H1 (cell line): Measurements from ENCODE around the gene CMSS1. TPM values are rescaled to one million over a fixed set of nuclear protein-coding genes. Genes with fewer than 3 reads are reported as not detected.

ENCODE experiments used
- CTCF ChIA-PET: fragments of 300-600 bp; sonication (Branson Sonifier 250); formaldehyde crosslinking; loops from one replicate; lab custom pipeline; 2021; ENCODE audit not compliant: partially characterized antibody; lab: Charles Lee
- POLR2A ChIA-PET: fragments of 300-600 bp; sonication (Branson Sonifier 250); formaldehyde crosslinking; loops from one replicate; lab custom pipeline; 2021; ENCODE audit warnings: inconsistent platforms; ENCODE audit not compliant: partially characterized antibody; lab: Charles Lee
- DNase-seq, 2 experiments: peaks; one replicate each; pipeline versions ENCODE4 v3.0.0 to v3.0.0-alpha.2; 2010 to 2022; ENCODE audit warnings: low spot score in 2 of 2, low read depth in 1 of 2, mixed read lengths in 1 of 2
- FAIRE-seq: peaks from 2 replicates; lab custom pipeline; 2011; peaks lifted over from hg19 to GRCh38; lab: Jason Lieb, UNC
- H2AFZ ChIP-seq: 2 replicates; pipeline ENCODE4 v1.8.1; 2012; ENCODE audit warnings: low read length, inconsistent platforms
- H2AK5ac ChIP-seq: 2 replicates; pipeline ENCODE4 v1.6.1; 2013; ENCODE audit warnings: low read depth, low read length
- H2BK120ac ChIP-seq: replicated peaks from 2 replicates; pipeline ENCODE3; 2013; ENCODE audit warnings: low read depth, low read length, inconsistent platforms
- H2BK12ac ChIP-seq: 2 replicates; pipeline ENCODE4 v1.6.1; 2013; ENCODE audit warnings: low read depth, low read length
- H2BK15ac ChIP-seq: 2 replicates; pipeline ENCODE4 v1.6.1; 2013; ENCODE audit warnings: low read length
- H2BK20ac ChIP-seq: 2 replicates; pipeline ENCODE4 v1.6.1; 2013; ENCODE audit warnings: low read length
- H2BK5ac ChIP-seq: 2 replicates; pipeline ENCODE4 v1.6.1; 2013; ENCODE audit warnings: low read depth, low read length
- H3K14ac ChIP-seq: 2 replicates; pipeline ENCODE4 v1.6.1; 2013; ENCODE audit warnings: inconsistent platforms; ENCODE audit not compliant: insufficient read length
- H3K18ac ChIP-seq: 2 replicates; pipeline ENCODE4 v1.6.1; 2013; ENCODE audit warnings: low read length; ENCODE audit errors: extremely low read depth
- H3K23ac ChIP-seq: 2 replicates; pipeline ENCODE4 v1.6.1; 2013; ENCODE audit warnings: inconsistent platforms; ENCODE audit not compliant: insufficient read length
- H3K23me2 ChIP-seq: 2 replicates; pipeline ENCODE4 v1.6.1; 2013; ENCODE audit warnings: low read depth, low read length
- H3K27ac ChIP-seq: 2 replicates; pipeline ENCODE4 v1.6.1; 2011; ENCODE audit warnings: low read depth, low read length, inconsistent platforms
- H3K27me3 ChIP-seq, 4 experiments: replicated peaks in 1 of 4; 1 replicate in 1 of 4; 2 replicates in 3 of 4; pipeline versions ENCODE4 v1.6.1 to v1.8.1; 2011 to 2013; ENCODE audit warnings: low read length in 3 of 4, mild to moderate bottlenecking in 3 of 4, inconsistent platforms in 2 of 4, mixed read lengths in 2 of 4, moderate library complexity in 1 of 4; ENCODE audit not compliant: control insufficient read depth in 3 of 4, insufficient read depth in 3 of 4; ENCODE audit errors: extremely low read depth in 1 of 4
- H3K36me3 ChIP-seq, 4 experiments: 2 replicates each; pipeline versions ENCODE4 v1.6.1 to v1.8.1; 2011 to 2013; ENCODE audit warnings: mild to moderate bottlenecking in 4 of 4, low read length in 3 of 4, moderate library complexity in 2 of 4, control low read depth in 1 of 4, inconsistent platforms in 1 of 4; ENCODE audit not compliant: insufficient read depth in 4 of 4, control insufficient read depth in 2 of 4
- H3K4ac ChIP-seq: replicated peaks from 2 replicates; pipeline ENCODE3; 2013; ENCODE audit warnings: low read length, low read depth, mixed read lengths, inconsistent platforms; ENCODE audit not compliant: insufficient read length
- H3K4me1 ChIP-seq, 4 experiments: replicated peaks in 1 of 4; 1 replicate in 1 of 4; 2 replicates in 3 of 4; pipeline versions ENCODE4 v1.6.1 to v1.8.1; 2011 to 2013; ENCODE audit warnings: low read length in 3 of 4, inconsistent platforms in 2 of 4, mixed read lengths in 1 of 4; ENCODE audit not compliant: insufficient read depth in 4 of 4, control insufficient read depth in 3 of 4
- H3K4me2 ChIP-seq, 2 experiments: 2 replicates each; pipeline versions ENCODE4 v1.6.1 to v1.8.1; 2011 to 2013; ENCODE audit warnings: low read depth in 2 of 2, low read length in 2 of 2, control low read depth in 1 of 2, inconsistent platforms in 1 of 2, mild to moderate bottlenecking in 1 of 2; ENCODE audit not compliant: insufficient read depth in 1 of 2
- H3K4me3 ChIP-seq, 4 experiments: fragments of 200-600, 300-600 bp in 1 of 4; sonication (generic), shearing (Covaris generic), sonication (Bioruptor Twin) in 1 of 4; 2 replicates each; pipeline versions ENCODE4 v1.5.1 to v1.8.1; 2011 to 2016; ENCODE audit warnings: low read length in 4 of 4, low read depth in 3 of 4, control low read depth in 2 of 4, inconsistent platforms in 2 of 4, mild to moderate bottlenecking in 2 of 4, mixed read lengths in 1 of 4, moderate library complexity in 1 of 4; ENCODE audit not compliant: insufficient read depth in 2 of 4; ENCODE audit errors: extremely low read depth in 1 of 4
- H3K56ac ChIP-seq: replicated peaks from 2 replicates; pipeline ENCODE3; 2013; ENCODE audit warnings: low read depth, mild to moderate bottlenecking, mixed read lengths, low read length, inconsistent platforms; ENCODE audit not compliant: insufficient read length
- H3K79me1 ChIP-seq: 2 replicates; pipeline ENCODE4 v1.6.1; 2013; ENCODE audit warnings: low read depth, low read length, control low read depth
- H3K79me2 ChIP-seq, 2 experiments: 2 replicates each; pipeline versions ENCODE4 v1.6.1 to v1.8.1; 2012 to 2013; ENCODE audit warnings: low read length in 2 of 2, mild to moderate bottlenecking in 2 of 2, inconsistent platforms in 1 of 2; ENCODE audit not compliant: insufficient read depth in 2 of 2, control insufficient read depth in 1 of 2
- H3K9ac ChIP-seq, 4 experiments: replicated peaks in 1 of 4; 1 replicate in 1 of 4; 2 replicates in 3 of 4; pipeline versions ENCODE4 v1.6.1 to v1.8.1; 2011 to 2013; ENCODE audit warnings: low read depth in 3 of 4, low read length in 3 of 4, control low read depth in 2 of 4, mild to moderate bottlenecking in 2 of 4, moderate library complexity in 2 of 4, inconsistent platforms in 1 of 4; ENCODE audit errors: extremely low read depth in 1 of 4
- H3K9me3 ChIP-seq, 2 experiments: 2 replicates each; pipeline versions ENCODE4 v1.6.1 to v1.8.1; 2012 to 2013; ENCODE audit warnings: mild to moderate bottlenecking in 2 of 2, moderate library complexity in 2 of 2, control low read depth in 1 of 2, inconsistent platforms in 1 of 2, low read depth in 1 of 2, low read length in 1 of 2, mixed read lengths in 1 of 2; ENCODE audit not compliant: insufficient read depth in 2 of 2
- H4K20me1 ChIP-seq, 2 experiments: replicated peaks in 1 of 2; 2 replicates each; pipeline versions ENCODE3 to v1.8.1; 2011 to 2013; ENCODE audit warnings: inconsistent platforms in 2 of 2, low read length in 2 of 2, mild to moderate bottlenecking in 1 of 2; ENCODE audit not compliant: insufficient read depth in 2 of 2, control insufficient read depth in 1 of 2
- H4K5ac ChIP-seq: 2 replicates; pipeline ENCODE4 v1.6.1; 2013; ENCODE audit warnings: low read length, low read depth, mixed read lengths, inconsistent platforms; ENCODE audit not compliant: insufficient read length
- H4K8ac ChIP-seq: 2 replicates; pipeline ENCODE4 v1.8.0; 2013; ENCODE audit warnings: mild to moderate bottlenecking, moderate library complexity, low read length, inconsistent platforms; ENCODE audit not compliant: insufficient read depth; ENCODE audit errors: extremely low read depth
- H4K91ac ChIP-seq: replicated peaks from 2 replicates; pipeline ENCODE3; 2013; ENCODE audit warnings: low read length, mixed read lengths, inconsistent platforms; ENCODE audit not compliant: insufficient read length
- ATF2 ChIP-seq: IDR thresholded peaks from 2 replicates; pipeline ENCODE4 v1.6.1; 2012; ENCODE audit warnings: low read length, inconsistent platforms
- BCL11A ChIP-seq, 2 experiments: IDR thresholded peaks; one replicate each; pipeline ENCODE4 v1.6.1; 2011; ENCODE audit warnings: low read depth in 2 of 2, low read length in 2 of 2, mild to moderate bottlenecking in 2 of 2
- CHD2 ChIP-seq: IDR thresholded peaks from 2 replicates; pipeline ENCODE4 v1.6.1; 2012; ENCODE audit warnings: low read length, improper control_type of control experiment
- CREB1 ChIP-seq: IDR thresholded peaks from 2 replicates; pipeline ENCODE4 v1.6.1; 2012; ENCODE audit warnings: inconsistent platforms
- PHF8 ChIP-seq: fragments of 200-600 bp; sonication (generic); conservative IDR thresholded peaks from 2 replicates; pipeline ENCODE4 v1.7.1; 2012; ENCODE audit warnings: low read depth, mild to moderate bottlenecking, inconsistent platforms, low read length, moderate library complexity
- TAF7 ChIP-seq: optimal IDR thresholded peaks from 2 replicates; pipeline ENCODE3; 2011; ENCODE audit warnings: low read depth, mild to moderate bottlenecking, inconsistent platforms, low read length, moderate library complexity, borderline replicate concordance
- WGBS, 2 experiments: shearing (Covaris generic) in 1 of 2; methylation state at CpG; one replicate each; pipeline versions ENCODE4 v1.1.6 to v1.1.7; 2013 to 2015; ENCODE audit warnings: low lambda C conversion rate in 2 of 2, mixed read lengths in 2 of 2, inconsistent platforms in 1 of 2, low coverage in 1 of 2, missing lambda C conversion rate in 1 of 2; ENCODE audit not compliant: insufficient replicate concordance in 2 of 2, insufficient coverage in 1 of 2, insufficient read length in 1 of 2; ENCODE audit errors: extremely low coverage in 1 of 2, missing lambda C conversion rate in 1 of 2; 5-methylcytosine and 5-hydroxymethylcytosine counted together
- polyA plus RNA-seq, 7 experiments: library from polyadenylated mRNA; depleted of rRNA in 3 of 7; stranded (reverse) in 5 of 7; unstranded in 2 of 7; fragments of >200 nt in 5 of 7; fragments of 200-250 nt in 2 of 7; gene quantifications; 1 replicate in 5 of 7; 2 replicates in 1 of 7; 4 replicates in 1 of 7; pipeline versions ENCODE4 v1.2.1 to v1.2.3, GENCODE V29; 2011 to 2013; ENCODE audit warnings: missing spikeins in 2 of 7, mixed read lengths in 2 of 7
- total RNA-seq: library from RNA; stranded (reverse); fragmentation: NEBNext Ultra II Directional; extraction: Animal tissue kit (Norgen Biotek cat#: 25700); gene quantifications from 2 replicates; pipeline ENCODE4 v1.2.1, GENCODE V29; 2021
- TF ChIP-seq, protein P1 (sequence below): IDR thresholded peaks from 2 replicates; pipeline ENCODE4 v1.6.1; 2011; ENCODE audit warnings: low read length, improper control_type of control experiment
- TF ChIP-seq, protein P2 (sequence below), 3 experiments: IDR thresholded peaks; 1 replicate in 2 of 3; 2 replicates in 1 of 3; pipeline versions ENCODE4 v1.5.1 to v1.6.1; 2011; ENCODE audit warnings: low read length in 3 of 3, mild to moderate bottlenecking in 3 of 3, inconsistent platforms in 2 of 3, low read depth in 1 of 3, moderate library complexity in 1 of 3; ENCODE audit not compliant: insufficient read depth in 1 of 3; ENCODE audit errors: control extremely low read depth in 1 of 3

Gene CMSS1
- total and polyA plus RNA-seq, 2 of the 8 experiments (the other 6 are each of a cell fraction or from before 2014, with no cell fraction given), result 15.2 to 75.1 TPM

DNA sequence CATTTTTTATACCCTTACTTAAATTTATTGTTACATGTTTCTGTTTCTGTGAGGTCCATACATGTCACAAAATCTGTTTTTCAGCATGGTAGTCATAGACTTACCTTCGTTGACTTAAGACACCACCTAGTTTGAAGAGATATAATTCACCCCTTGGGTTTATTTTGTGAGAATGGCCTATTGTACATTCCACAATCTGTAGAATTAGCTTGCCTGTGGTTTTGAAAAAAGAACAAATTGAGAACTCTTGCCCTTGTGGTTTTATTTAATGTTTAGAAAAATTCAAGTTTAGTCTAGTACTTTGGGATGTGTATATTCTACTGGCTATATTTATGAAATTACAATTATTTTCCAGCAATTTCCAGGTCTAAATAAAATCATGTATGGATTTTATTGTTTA, 265.1 kb downstream of the CMSS1 start:
- Histone ChIP-seq H3K36me3 (no peaks in the 10 kb centered on the region), H3K23ac (no peak overlapping the region), H3K4ac (no peak overlapping the region), H2BK120ac (no peak overlapping the region), H4K91ac (no peak overlapping the region), H4K5ac (no peak overlapping the region), H3K9me3 (no peaks in the 10 kb centered on the region), H2BK15ac (no peak overlapping the region), H3K4me2 (no peak overlapping the region), H3K79me1 (no peaks in the 10 kb centered on the region), H2BK20ac (no peak overlapping the region), H3K23me2 (no peaks in the 10 kb centered on the region), H3K14ac (no peak overlapping the region), H3K4me1 (no peaks in the 10 kb centered on the region; a peak in 2 of 7 replicates), H3K56ac (no peak overlapping the region), H3K27me3 (no peaks in the 10 kb centered on the region), H2AK5ac (no peak overlapping the region), H3K27ac (no peak overlapping the region), H3K18ac (no peak overlapping the region), H3K79me2 (no peaks in the 10 kb centered on the region), H2BK12ac (no peak overlapping the region), H2AFZ (no peak overlapping the region), H4K20me1 (no peaks in the 10 kb centered on the region), H3K4me3 (no peak overlapping the region), H3K9ac (no peak overlapping the region), H2BK5ac (no peak overlapping the region), H4K8ac (no peak overlapping the region)
- FAIRE-seq, result no peak
- no peak for DNase-seq
- 84% methylated on average over 1 of the region's 1 CpG; no CpG with 5 or more reads in 1 of the 2 experiments for WGBS, 2 experiments
- ChIA-PET POLR2A (interaction anchor here (1.7 kb wide), 1 partner anchor 9 kb away, joined by 3 read pairs; no protein-coding TSS in a partner anchor), CTCF (no interaction called here)
- no peak for TF ChIP-seq CHD2
- no peak for TF ChIP-seq CREB1
- no peak for TF ChIP-seq PHF8
- TF ChIP-seq TAF7, result no peak
- no peak for TF ChIP-seq ATF2
- TF ChIP-seq, protein P1, sequence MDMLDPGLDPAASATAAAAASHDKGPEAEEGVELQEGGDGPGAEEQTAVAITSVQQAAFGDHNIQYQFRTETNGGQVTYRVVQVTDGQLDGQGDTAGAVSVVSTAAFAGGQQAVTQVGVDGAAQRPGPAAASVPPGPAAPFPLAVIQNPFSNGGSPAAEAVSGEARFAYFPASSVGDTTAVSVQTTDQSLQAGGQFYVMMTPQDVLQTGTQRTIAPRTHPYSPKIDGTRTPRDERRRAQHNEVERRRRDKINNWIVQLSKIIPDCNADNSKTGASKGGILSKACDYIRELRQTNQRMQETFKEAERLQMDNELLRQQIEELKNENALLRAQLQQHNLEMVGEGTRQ, result no peak
- TF ChIP-seq, protein P2, sequence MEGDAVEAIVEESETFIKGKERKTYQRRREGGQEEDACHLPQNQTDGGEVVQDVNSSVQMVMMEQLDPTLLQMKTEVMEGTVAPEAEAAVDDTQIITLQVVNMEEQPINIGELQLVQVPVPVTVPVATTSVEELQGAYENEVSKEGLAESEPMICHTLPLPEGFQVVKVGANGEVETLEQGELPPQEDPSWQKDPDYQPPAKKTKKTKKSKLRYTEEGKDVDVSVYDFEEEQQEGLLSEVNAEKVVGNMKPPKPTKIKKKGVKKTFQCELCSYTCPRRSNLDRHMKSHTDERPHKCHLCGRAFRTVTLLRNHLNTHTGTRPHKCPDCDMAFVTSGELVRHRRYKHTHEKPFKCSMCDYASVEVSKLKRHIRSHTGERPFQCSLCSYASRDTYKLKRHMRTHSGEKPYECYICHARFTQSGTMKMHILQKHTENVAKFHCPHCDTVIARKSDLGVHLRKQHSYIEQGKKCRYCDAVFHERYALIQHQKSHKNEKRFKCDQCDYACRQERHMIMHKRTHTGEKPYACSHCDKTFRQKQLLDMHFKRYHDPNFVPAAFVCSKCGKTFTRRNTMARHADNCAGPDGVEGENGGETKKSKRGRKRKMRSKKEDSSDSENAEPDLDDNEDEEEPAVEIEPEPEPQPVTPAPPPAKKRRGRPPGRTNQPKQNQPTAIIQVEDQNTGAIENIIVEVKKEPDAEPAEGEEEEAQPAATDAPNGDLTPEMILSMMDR (IDR thresholded peaks at IDR 0.05; ENCODE audit: control extremely low read depth in 1 of 3, insufficient read depth in 1 of 3, low read depth in 1 of 3, low read length in 3 of 3), result no peak
- TF ChIP-seq BCL11A (IDR thresholded peaks at IDR 0.05; ENCODE audit: low read depth in 2 of 2, low read length in 2 of 2), result no peak
